ENCODE measurements around the gene TJAP1. TPM values are rescaled to one million over a fixed set of nuclear protein-coding genes. Genes with fewer than 3 reads are reported as not detected.

TJAP1 gene
- total and polyA plus RNA-seq, 2 of the 8 experiments (the other 6 are each of a cell fraction or from before 2014, with no cell fraction given), result 30.7 to 40.4 TPM

- H2BK5ac ChIP-seq (ENCODE audit: low read depth, low read length), result no peak overlapping the region
- H3K9ac ChIP-seq (replicated peaks in 1 of 4; ENCODE audit: extremely low read depth in 1 of 4, low read depth in 3 of 4, low read length in 3 of 4), result no peak overlapping the region
- H3K4ac ChIP-seq (replicated peaks; ENCODE audit: insufficient read length, low read depth, low read length), result no peak overlapping the region
- H3K9me3 ChIP-seq (ENCODE audit: insufficient read depth in 2 of 2, low read depth in 1 of 2, low read length in 1 of 2), result no peaks in the 10 kb centered on the region
- H3K23me2 ChIP-seq (ENCODE audit: low read depth, low read length), result no peaks in the 10 kb centered on the region
- H3K27ac ChIP-seq (ENCODE audit: low read depth, low read length), result no peak overlapping the region
- H4K8ac ChIP-seq (ENCODE audit: extremely low read depth, insufficient read depth, low read length), result no peak overlapping the region
- H3K79me2 ChIP-seq (ENCODE audit: control insufficient read depth in 1 of 2, insufficient read depth in 2 of 2, low read length in 2 of 2), result peaks cover 4 to 42% of the 10 kb centered on the region in 2 experiments; a peak in 3 of 4 replicates
- H3K56ac ChIP-seq (replicated peaks; ENCODE audit: insufficient read length, low read depth, low read length), result no peak overlapping the region
- no peaks in the 10 kb centered on the region for H3K27me3 ChIP-seq (replicated peaks in 1 of 4; ENCODE audit: control insufficient read depth in 3 of 4, extremely low read depth in 1 of 4, insufficient read depth in 3 of 4, low read length in 3 of 4)
- H2BK15ac ChIP-seq (ENCODE audit: low read length), result no peak overlapping the region
- H3K18ac ChIP-seq (ENCODE audit: extremely low read depth, low read length), result no peak overlapping the region
- no peak overlapping the region for H2AFZ ChIP-seq (ENCODE audit: low read length)
- POLR2A ChIA-PET (ENCODE audit: partially characterized antibody), result interaction anchor here (0.7 to 5.6 kb wide), 6 partner anchors 9 to 26 kb away, joined by 3 to 27 read pairs (median 4); partner anchors contain the start of genes POLR1C, TJAP1 and YIPF3
- H2AK5ac ChIP-seq (ENCODE audit: low read depth, low read length), result 0 out of 2 replicates have a peak overlapping the region, but pooled peaks have one; percentile 65
- CTCF ChIA-PET (ENCODE audit: partially characterized antibody), result interaction anchor here (0.6 to 32.9 kb wide), 7 partner anchors 6 to 160 kb away, joined by 3 to 536 read pairs (median 8); partner anchors contain the start of genes DLK2, LRRC73, TJAP1 and ZNF318
- WGBS, 2 experiments (ENCODE audit: extremely low coverage in 1 of 2, insufficient coverage in 1 of 2, insufficient read length in 1 of 2, insufficient replicate concordance in 2 of 2, low coverage in 1 of 2, low lambda C conversion rate in 2 of 2, missing lambda C conversion rate in 1 of 2), result 93% methylated on average over 4 of the region's 4 CpGs; no CpG with 5 or more reads in 1 of the 2 experiments
- H2BK20ac ChIP-seq (ENCODE audit: low read length), result no peak overlapping the region
- FAIRE-seq (no peak), DNase-seq (ENCODE audit: low read depth in 1 of 2, low spot score in 2 of 2) (no peak)
- no peak overlapping the region for H3K23ac ChIP-seq (ENCODE audit: insufficient read length)
- peaks cover 7 to 19% (median 13%) of the 10 kb centered on the region in 4 experiments for H3K4me1 ChIP-seq (replicated peaks in 1 of 4; ENCODE audit: control insufficient read depth in 3 of 4, insufficient read depth in 4 of 4, low read length in 3 of 4)
- H3K79me1 ChIP-seq (ENCODE audit: low read depth, low read length), result peaks cover 23% of the 10 kb centered on the region
- H3K4me3 ChIP-seq (ENCODE audit: extremely low read depth in 1 of 4, insufficient read depth in 2 of 4, low read depth in 3 of 4, low read length in 4 of 4), result no peak overlapping the region
- no peak overlapping the region for H2BK120ac ChIP-seq (replicated peaks; ENCODE audit: low read depth, low read length)
- no peak overlapping the region for H3K14ac ChIP-seq (ENCODE audit: insufficient read length)
- H4K91ac ChIP-seq (replicated peaks; ENCODE audit: insufficient read length, low read length), result no peak overlapping the region
- no peak overlapping the region for H3K4me2 ChIP-seq (ENCODE audit: insufficient read depth in 1 of 2, low read depth in 2 of 2, low read length in 2 of 2)
- H4K20me1 ChIP-seq (replicated peaks in 1 of 2; ENCODE audit: control insufficient read depth in 1 of 2, insufficient read depth in 2 of 2, low read length in 2 of 2), result peaks cover 10 to 30% of the 10 kb centered on the region in 2 experiments
- no peak overlapping the region for H2BK12ac ChIP-seq (ENCODE audit: low read depth, low read length)
- peaks cover 11 to 18% (median 13%) of the 10 kb centered on the region in 4 experiments; a peak in 7 of 8 replicates for H3K36me3 ChIP-seq (ENCODE audit: control insufficient read depth in 2 of 4, insufficient read depth in 4 of 4, low read length in 3 of 4)
- no peak overlapping the region for H4K5ac ChIP-seq (ENCODE audit: insufficient read length, low read depth, low read length)
- no peak for TF ChIP-seq SUZ12 (IDR thresholded peaks at IDR 0.05; ENCODE audit: low read length)
- no peak for TF ChIP-seq POU5F1 (IDR thresholded peaks at IDR 0.05; ENCODE audit: low read depth, low read length)
- TF ChIP-seq NANOG (IDR thresholded peaks at IDR 0.05; ENCODE audit: insufficient read depth, low read depth, low read length, poor library complexity, severe bottlenecking), result no peak
- no peak for TF ChIP-seq CBX5 (IDR thresholded peaks at IDR 0.05; ENCODE audit: low read depth, low read length)
- no peak for TF ChIP-seq CEBPB (IDR thresholded peaks at IDR 0.05; ENCODE audit: low read depth, low read length)
- no peak for TF ChIP-seq CTBP2 (IDR thresholded peaks at IDR 0.05; ENCODE audit: borderline replicate concordance, insufficient read depth, insufficient read length, low read length)
- TF ChIP-seq GABPA (IDR thresholded peaks at IDR 0.05; ENCODE audit: borderline replicate concordance, insufficient read depth, low read length), result no peak
- TF ChIP-seq KDM5A (IDR thresholded peaks at IDR 0.05; ENCODE audit: low read length), result no peak
- no peak for TF ChIP-seq CBX8 (IDR thresholded peaks at IDR 0.05; ENCODE audit: borderline replicate concordance, low read depth, low read length)
- TF ChIP-seq MAX (IDR thresholded peaks at IDR 0.05), result no peak
- TF ChIP-seq SP1 (IDR thresholded peaks at IDR 0.05; ENCODE audit: low read depth, low read length), result no peak
- no peak for TF ChIP-seq TBP (IDR thresholded peaks at IDR 0.05; ENCODE audit: low read depth, low read length)
- TF ChIP-seq RFX5 (IDR thresholded peaks at IDR 0.05; ENCODE audit: borderline replicate concordance, low read depth, low read length), result no peak
Measured at GRCh38 chr6:43494766-43495165, 17.4 kb downstream of the TJAP1 start.

Data from H1 (cell line).